SIG-M5 treated with dmso at 0.1 percent for 504 hours (cell line): Measurements from ENCODE around the gene RNF207.

Source experiments
- DNase-seq: peaks from one replicate; lab custom pipeline; 2025; ENCODE audit not compliant: unreplicated experiment; lab: John Stamatoyannopoulos, UW

RNF207 gene

GRCh38 chr1:6172549-6172948, 33.4 kb upstream of the RNF207 start:
- no peak for DNase-seq

GRCh38 chr1:6174621-6175410, 31.1 kb upstream of the RNF207 start:
- DNase-seq, result no peak

GRCh38 chr1:6175411-6175828, 30.5 kb upstream of the RNF207 start:
- no peak for DNase-seq

- DNase-seq, result no peak
Observed at GRCh38 chr1:6176779-6177178, 29.1 kb upstream of the RNF207 start.

- no peak for DNase-seq
Observed at GRCh38 chr1:6177681-6178380, 28.1 kb upstream of the RNF207 start.

- no peak for DNase-seq
Observed at GRCh38 chr1:6178751-6179563, 27.0 kb upstream of the RNF207 start.

GRCh38 chr1:6179564-6180175, 26.2 kb upstream of the RNF207 start:
- no peak for DNase-seq

- DNase-seq, result no peak
Observed at GRCh38 chr1:6180268-6180706, 25.6 kb upstream of the RNF207 start, which contains the start of gene CHD5. Gene CHD5 (minus strand): TSS chr1:6180321. CDS start chr1:6180023, 298 bp downstream.

- DNase-seq, result no peak
Observed at GRCh38 chr1:6180707-6181311, 25.1 kb upstream of the RNF207 start.

GRCh38 chr1:6181347-6181770, 24.6 kb upstream of the RNF207 start:
- no peak for DNase-seq

GRCh38 chr1:6183520-6183989, 22.4 kb upstream of the RNF207 start:
- DNase-seq, result no peak

GRCh38 chr1:6184083-6184783, 21.7 kb upstream of the RNF207 start:
- peak; percentile 23 for DNase-seq

GRCh38 chr1:6185151-6185550, 20.8 kb upstream of the RNF207 start:
- no peak for DNase-seq

- peak; percentile 22 for DNase-seq
Observed at GRCh38 chr1:6185635-6186382, 20.1 kb upstream of the RNF207 start.

- DNase-seq, result no peak
Observed at GRCh38 chr1:6188466-6188865, 17.5 kb upstream of the RNF207 start.

GRCh38 chr1:6191968-6192367, 14.0 kb upstream of the RNF207 start:
- DNase-seq, result no peak

GRCh38 chr1:6197746-6198427, 8.0 kb upstream of the RNF207 start:
- DNase-seq, result peak; percentile 59

- no peak for DNase-seq
Observed at GRCh38 chr1:6198646-6199297, 7.1 kb upstream of the RNF207 start.
